ENCODE results near the gene OPALIN. TPM values are rescaled to one million over a fixed set of nuclear protein-coding genes. Genes with fewer than 3 reads are reported as not detected.
"Not testable (repeated sequence)": the region's sequence is repeated elsewhere in the genome, so short reads cannot be mapped to it uniquely, and the experiment has no call there.

OPALIN gene
- total RNA-seq, 1 donor from 2014 or later = not detected

- Mint-ChIP-seq H3K27ac (no peak overlapping the region), H3K4me1 (no peaks in the 10 kb centered on the region), H3K9me3 (no peaks in the 10 kb centered on the region), H3K36me3 (ENCODE audit: low read depth) (no peaks in the 10 kb centered on the region), H3K4me3 (no peak overlapping the region), H3K27me3 (peaks cover 12% of the 10 kb centered on the region)
- no peak for DNase-seq
- intact Hi-C loops (cut with micrococcal nuclease) = no loop called here
Measured at GRCh38 chr10:96317067-96317833, 41.6 kb downstream of the OPALIN start.

GRCh38 chr10:96313344-96313743 lies 45.5 kb downstream of the OPALIN start:
- DNase-seq = no peak
- intact Hi-C loops (cut with micrococcal nuclease) = no loop called here
- no peaks in the 10 kb centered on the region for H3K4me1 Mint-ChIP-seq
- peaks cover 13% of the 10 kb centered on the region for H3K27me3 Mint-ChIP-seq
- H3K27ac Mint-ChIP-seq = no peak overlapping the region
- H3K4me3 Mint-ChIP-seq = no peak overlapping the region
- H3K36me3 Mint-ChIP-seq (ENCODE audit: low read depth) = no peaks in the 10 kb centered on the region
- H3K9me3 Mint-ChIP-seq = no peaks in the 10 kb centered on the region

GRCh38 chr10:96311180-96311715 lies 47.6 kb downstream of the OPALIN start:
- no peak overlapping the region for H3K27ac Mint-ChIP-seq
- no peaks in the 10 kb centered on the region for H3K9me3 Mint-ChIP-seq
- H3K4me3 Mint-ChIP-seq = no peak overlapping the region
- peaks cover 17% of the 10 kb centered on the region for H3K27me3 Mint-ChIP-seq
- no peaks in the 10 kb centered on the region for H3K4me1 Mint-ChIP-seq
- intact Hi-C loops (cut with micrococcal nuclease) = no loop called here
- DNase-seq = no peak
- H3K36me3 Mint-ChIP-seq (ENCODE audit: low read depth) = no peaks in the 10 kb centered on the region

GRCh38 chr10:96310321-96310669 lies 48.5 kb downstream of the OPALIN start:
- intact Hi-C loops (cut with micrococcal nuclease) = no loop called here
- Mint-ChIP-seq H3K9me3 (no peaks in the 10 kb centered on the region), H3K27ac (no peak overlapping the region)

GRCh38 chr10:96309628-96310320 lies 49.0 kb downstream of the OPALIN start:
- H3K4me1 Mint-ChIP-seq = no peaks in the 10 kb centered on the region
- H3K36me3 Mint-ChIP-seq (ENCODE audit: low read depth) = no peaks in the 10 kb centered on the region
- H3K4me3 Mint-ChIP-seq = no peak overlapping the region
- peaks cover 21% of the 10 kb centered on the region for H3K27me3 Mint-ChIP-seq
- DNase-seq = no peak
- H3K27ac Mint-ChIP-seq = no peak overlapping the region
- H3K9me3 Mint-ChIP-seq = no peaks in the 10 kb centered on the region
- intact Hi-C loops (cut with micrococcal nuclease) = no loop called here

More at GRCh38 chr10:96310321-96310669, 48.5 kb downstream of the OPALIN start:
- H3K4me1 Mint-ChIP-seq = no peaks in the 10 kb centered on the region
- H3K27me3 Mint-ChIP-seq = peaks cover 20% of the 10 kb centered on the region
- no peaks in the 10 kb centered on the region for H3K36me3 Mint-ChIP-seq (ENCODE audit: low read depth)
- H3K4me3 Mint-ChIP-seq = no peak overlapping the region
- DNase-seq = no peak

- H3K4me1 Mint-ChIP-seq; H3K4me3 Mint-ChIP-seq; H3K9me3 Mint-ChIP-seq; H3K27ac Mint-ChIP-seq; intact Hi-C loops (cut with micrococcal nuclease); DNase-seq; H3K36me3 Mint-ChIP-seq (ENCODE audit: low read depth): not testable (repeated sequence)
- H3K27me3 Mint-ChIP-seq = peaks cover 27% of the 10 kb centered on the region
Measured at GRCh38 chr10:96308854-96309253, 49.9 kb downstream of the OPALIN start.

- intact Hi-C loops (cut with micrococcal nuclease) = no loop called here
- H3K4me1 Mint-ChIP-seq = peaks cover 2% of the 10 kb centered on the region
- no peaks in the 10 kb centered on the region for H3K9me3 Mint-ChIP-seq
- no peaks in the 10 kb centered on the region for H3K36me3 Mint-ChIP-seq (ENCODE audit: low read depth)
- H3K4me3 Mint-ChIP-seq = no peak overlapping the region
- H3K27me3 Mint-ChIP-seq = peaks cover 24% of the 10 kb centered on the region
- no peak overlapping the region for H3K27ac Mint-ChIP-seq
- no peak for DNase-seq
Measured at GRCh38 chr10:96306516-96306915, 52.3 kb downstream of the OPALIN start.

GRCh38 chr10:96305019-96305418 lies 53.8 kb downstream of the OPALIN start:
- Mint-ChIP-seq H3K4me3 (no peak overlapping the region), H3K27ac (no peak overlapping the region), H3K4me1 (peaks cover 2% of the 10 kb centered on the region), H3K27me3 (peaks cover 22% of the 10 kb centered on the region), H3K9me3 (no peaks in the 10 kb centered on the region), H3K36me3 (ENCODE audit: low read depth) (no peaks in the 10 kb centered on the region)
- DNase-seq = no peak
- intact Hi-C loops (cut with micrococcal nuclease) = no loop called here

- H3K4me3 Mint-ChIP-seq = no peak within 1 kb of the TSS
- DNase-seq = no peak
- H3K9me3 Mint-ChIP-seq = no peaks in the 10 kb centered on the region
- intact Hi-C loops (cut with micrococcal nuclease) = no loop called here
- no peaks in the 10 kb centered on the region for H3K36me3 Mint-ChIP-seq (ENCODE audit: low read depth)
- H3K27me3 Mint-ChIP-seq = peaks cover 22% of the 10 kb centered on the region
- H3K4me1 Mint-ChIP-seq = peaks cover 8% of the 10 kb centered on the region
- H3K27ac Mint-ChIP-seq = no peak within 1 kb of the TSS
Measured at GRCh38 chr10:96304230-96304629, 54.6 kb downstream of the OPALIN start, which contains the start of gene DNTT. Gene DNTT, plus strand, starts transcription at chr10:96304434. Its CDS starts 64 bp downstream, at chr10:96304498.

GRCh38 chr10:96301616-96302015 lies 57.2 kb downstream of the OPALIN start:
- Mint-ChIP-seq H3K9me3 (no peaks in the 10 kb centered on the region), H3K4me1 (peaks cover 8% of the 10 kb centered on the region), H3K4me3 (no peak overlapping the region), H3K36me3 (ENCODE audit: low read depth) (no peaks in the 10 kb centered on the region), H3K27me3 (peaks cover 19% of the 10 kb centered on the region), H3K27ac (no peak overlapping the region)
- intact Hi-C loops (cut with micrococcal nuclease) = no loop called here
- DNase-seq = no peak

- peaks cover 14% of the 10 kb centered on the region for H3K4me1 Mint-ChIP-seq
- H3K4me3 Mint-ChIP-seq = peak overlapping the region; percentile 28
- no peaks in the 10 kb centered on the region for H3K36me3 Mint-ChIP-seq (ENCODE audit: low read depth)
- no peaks in the 10 kb centered on the region for H3K9me3 Mint-ChIP-seq
- intact Hi-C loops (cut with micrococcal nuclease) = no loop called here
- peaks cover 10% of the 10 kb centered on the region for H3K27me3 Mint-ChIP-seq
- no peak overlapping the region for H3K27ac Mint-ChIP-seq
- DNase-seq = peak; percentile 62
Measured at GRCh38 chr10:96299383-96299782, 59.4 kb downstream of the OPALIN start.

GRCh38 chr10:96298362-96298761 lies 60.4 kb downstream of the OPALIN start:
- Mint-ChIP-seq H3K4me1 (peaks cover 13% of the 10 kb centered on the region), H3K27me3 (peaks cover 4% of the 10 kb centered on the region), H3K27ac (no peak overlapping the region), H3K9me3 (no peaks in the 10 kb centered on the region), H3K36me3 (ENCODE audit: low read depth) (no peaks in the 10 kb centered on the region), H3K4me3 (no peak overlapping the region)
- no peak for DNase-seq
- intact Hi-C loops (cut with micrococcal nuclease) = no loop called here

GRCh38 chr10:96297486-96297885 lies 61.3 kb downstream of the OPALIN start:
- H3K27me3 Mint-ChIP-seq = peaks cover 3% of the 10 kb centered on the region
- intact Hi-C loops (cut with micrococcal nuclease) = no loop called here
- no peak overlapping the region for H3K27ac Mint-ChIP-seq
- H3K4me3 Mint-ChIP-seq = no peak overlapping the region
- no peaks in the 10 kb centered on the region for H3K9me3 Mint-ChIP-seq
- peaks cover 13% of the 10 kb centered on the region for H3K4me1 Mint-ChIP-seq
- no peak for DNase-seq
- no peaks in the 10 kb centered on the region for H3K36me3 Mint-ChIP-seq (ENCODE audit: low read depth)

GRCh38 chr10:96295475-96295874 lies 63.3 kb downstream of the OPALIN start:
- DNase-seq = no peak
- Mint-ChIP-seq H3K36me3 (ENCODE audit: low read depth) (no peaks in the 10 kb centered on the region), H3K9me3 (no peaks in the 10 kb centered on the region), H3K27me3 (peaks cover 2% of the 10 kb centered on the region), H3K4me1 (peaks cover 13% of the 10 kb centered on the region), H3K27ac (no peak overlapping the region), H3K4me3 (no peak overlapping the region)
- intact Hi-C loops (cut with micrococcal nuclease) = no loop called here

Measured in activated CD4-positive, alpha-beta T cell treated with anti-CD3 and anti-CD28 coated beads, Interleukin-2, amount 10 ng/mL, durations not matched to agents 24 days and 14 days (primary cell).